Stimulated activated CD8-positive, alpha-beta memory T cell treated with anti-CD3 and anti-CD28 coated beads, Interleukin-4, amount 100 ng/mL, for 48 hours (primary cell): ENCODE data around the gene JAZF1.

Experiments used
- DNase-seq: peaks from one replicate; pipeline ENCODE4 v3.0.0-alpha.2; 2020

JAZF1 gene

GRCh38 chr7:27788437-27788836, 392.2 kb downstream of the JAZF1 start:
- DNase-seq = no peak

- no peak for DNase-seq
Measured at GRCh38 chr7:27784399-27785053, 396.1 kb downstream of the JAZF1 start.

GRCh38 chr7:27782849-27783248, 397.7 kb downstream of the JAZF1 start:
- no peak for DNase-seq

GRCh38 chr7:27781188-27781587, 399.4 kb downstream of the JAZF1 start:
- no peak for DNase-seq
